T47D (cell line): ENCODE results near the gene LTBP3.

ENCODE experiments used
- DNase-seq, 2 experiments: peaks; one replicate each; pipeline versions ENCODE4 v3.0.0 to v3.0.0-alpha.2; 2011 to 2012; ENCODE audit warnings: low read depth in 1 of 2, low spot score in 1 of 2
- JUND ChIP-seq: IDR thresholded peaks from 2 replicates; pipeline ENCODE4 v1.6.1; 2012; ENCODE audit warnings: low read depth
- in situ Hi-C: cut with HindIII; loops from 2 replicates; pipeline ENCODE4 v1.10.0; 2016; ENCODE audit warnings: low sequenced_read_pairs, low pct_unique_long_range_greater_than_20kb

Gene LTBP3

GRCh38 chr11:65580756-65581155 lies 22.6 kb upstream of the LTBP3 start:
- TF ChIP-seq JUND, result no peak
- in situ Hi-C loops, result no loop called here
- DNase-seq, result no peak

DNA sequence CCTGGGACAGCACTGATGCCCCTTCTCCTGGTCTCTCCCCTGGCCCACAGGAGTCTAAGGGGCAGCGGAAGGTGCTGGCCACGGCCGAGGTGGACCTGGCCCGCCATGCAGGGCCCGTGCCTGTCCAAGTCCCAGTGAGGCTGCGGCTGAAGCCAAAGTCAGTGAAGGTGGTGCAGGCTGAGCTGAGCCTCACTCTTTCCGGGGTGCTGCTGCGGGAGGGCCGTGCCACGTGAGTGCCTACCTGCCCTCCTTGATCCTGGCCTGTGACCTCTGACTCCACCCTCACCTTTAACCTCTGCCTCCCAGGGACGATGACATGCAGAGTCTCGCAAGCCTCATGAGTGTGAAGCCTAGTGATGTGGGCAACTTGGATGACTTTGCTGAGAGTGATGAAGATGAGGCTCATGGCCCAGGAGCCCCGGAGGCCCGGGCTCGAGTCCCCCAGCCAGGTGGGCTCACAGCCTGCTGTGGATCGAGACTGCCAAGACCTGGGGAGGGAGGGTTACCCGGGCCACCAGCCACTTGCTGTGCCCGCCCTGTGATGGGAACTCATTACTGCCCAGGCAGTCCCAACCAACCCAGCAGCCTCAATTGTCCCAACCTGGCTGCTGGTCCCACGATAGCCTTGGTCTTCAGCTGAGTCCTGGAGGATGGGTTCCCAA lies 22.0 kb upstream of the LTBP3 start:
- in situ Hi-C loops, result no loop called here
- no peak for TF ChIP-seq JUND
- no peak for DNase-seq

GRCh38 chr11:65579291-65579690 lies 21.1 kb upstream of the LTBP3 start:
- in situ Hi-C loops, result no loop called here
- TF ChIP-seq JUND, result no peak
- DNase-seq, result no peak

DNA sequence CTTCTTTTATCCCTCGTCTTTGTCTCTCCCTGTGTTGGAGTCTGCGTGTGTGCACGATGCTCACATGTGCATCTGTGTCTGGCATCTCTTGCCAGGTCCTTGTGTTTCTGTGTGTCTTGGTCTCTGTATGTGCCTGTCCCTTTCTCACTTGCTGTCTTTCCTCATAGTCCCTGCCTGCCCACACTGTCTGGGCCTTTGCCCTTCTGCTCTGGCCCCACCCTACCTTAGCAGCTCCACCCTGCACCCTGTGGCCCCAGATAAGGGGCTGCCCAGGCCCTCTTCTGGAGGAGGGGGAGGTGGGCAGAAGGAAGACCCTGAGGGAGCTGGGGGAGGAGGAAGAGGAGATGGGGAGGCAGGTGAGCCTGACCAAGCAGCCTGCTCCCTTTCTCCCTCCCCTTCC lies 20.5 kb upstream of the LTBP3 start:
- DNase-seq, result no peak
- no peak for TF ChIP-seq JUND
- in situ Hi-C loops, result no loop called here

GRCh38 chr11:65578134-65578533 lies 20.0 kb upstream of the LTBP3 start:
- in situ Hi-C loops, result no loop called here
- DNase-seq, result no peak
- TF ChIP-seq JUND, result no peak

GRCh38 chr11:65577756-65578109 lies 19.6 kb upstream of the LTBP3 start:
- no peak for DNase-seq
- in situ Hi-C loops, result no loop called here
- no peak for TF ChIP-seq JUND

DNA sequence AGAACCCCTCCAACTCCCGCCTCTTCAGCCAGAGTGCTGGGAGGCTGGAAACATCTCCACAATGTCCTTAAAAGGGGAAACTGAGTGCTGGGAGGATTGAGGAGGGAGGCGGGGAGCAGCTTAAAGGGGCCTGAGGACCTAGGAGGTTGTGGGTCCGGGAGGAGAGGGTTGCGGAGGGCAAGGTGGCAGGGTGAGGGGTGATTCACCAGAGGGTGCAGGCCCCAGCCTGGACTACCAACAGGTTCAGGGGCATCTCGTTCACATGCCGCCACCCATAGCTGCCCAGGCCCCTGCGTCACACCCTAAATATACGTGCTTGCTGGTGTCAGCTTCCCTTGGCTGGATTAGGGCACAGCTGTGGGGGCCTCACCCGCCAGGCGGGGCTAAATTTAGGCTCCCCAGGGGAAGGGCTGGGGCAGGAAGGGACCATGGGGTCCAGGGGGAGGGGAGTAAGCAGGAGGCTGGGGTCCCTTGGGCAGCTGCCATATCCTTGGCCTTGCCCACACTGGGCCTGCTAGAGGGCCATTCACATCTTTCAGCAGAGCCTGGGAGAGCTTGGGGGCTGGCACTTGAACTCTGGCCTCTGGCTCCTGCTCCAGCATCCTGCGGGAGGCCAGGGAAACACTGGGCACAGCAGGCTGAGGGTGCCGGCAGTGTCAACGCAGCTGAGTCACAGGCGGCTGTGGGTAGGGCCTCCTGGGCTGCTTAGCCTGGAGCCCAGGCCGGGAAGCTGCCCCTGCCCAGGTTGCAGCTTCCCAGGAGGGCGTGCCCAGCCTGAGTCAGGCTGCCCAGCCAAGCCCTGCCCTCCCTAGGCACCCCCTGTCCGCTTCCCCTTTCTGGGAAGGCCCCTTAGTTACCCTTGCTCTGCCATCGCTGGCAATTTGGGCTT lies 19.0 kb upstream of the LTBP3 start:
- TF ChIP-seq JUND, result no peak
- in situ Hi-C loops, result no loop called here
- DNase-seq, result no peak

GRCh38 chr11:65576232-65576866 lies 18.2 kb upstream of the LTBP3 start:
- no peak for DNase-seq
- no peak for TF ChIP-seq JUND
- in situ Hi-C loops, result no loop called here

GRCh38 chr11:65575568-65576231 lies 17.5 kb upstream of the LTBP3 start, which contains the start of gene EHBP1L1:
EHBP1L1 (plus strand) TSS chr11:65576053; CDS start chr11:65576303, 250 bp downstream.
- in situ Hi-C loops, result no loop called here
- DNase-seq, result peak; percentile 88 to 97
- no peak for TF ChIP-seq JUND

DNA sequence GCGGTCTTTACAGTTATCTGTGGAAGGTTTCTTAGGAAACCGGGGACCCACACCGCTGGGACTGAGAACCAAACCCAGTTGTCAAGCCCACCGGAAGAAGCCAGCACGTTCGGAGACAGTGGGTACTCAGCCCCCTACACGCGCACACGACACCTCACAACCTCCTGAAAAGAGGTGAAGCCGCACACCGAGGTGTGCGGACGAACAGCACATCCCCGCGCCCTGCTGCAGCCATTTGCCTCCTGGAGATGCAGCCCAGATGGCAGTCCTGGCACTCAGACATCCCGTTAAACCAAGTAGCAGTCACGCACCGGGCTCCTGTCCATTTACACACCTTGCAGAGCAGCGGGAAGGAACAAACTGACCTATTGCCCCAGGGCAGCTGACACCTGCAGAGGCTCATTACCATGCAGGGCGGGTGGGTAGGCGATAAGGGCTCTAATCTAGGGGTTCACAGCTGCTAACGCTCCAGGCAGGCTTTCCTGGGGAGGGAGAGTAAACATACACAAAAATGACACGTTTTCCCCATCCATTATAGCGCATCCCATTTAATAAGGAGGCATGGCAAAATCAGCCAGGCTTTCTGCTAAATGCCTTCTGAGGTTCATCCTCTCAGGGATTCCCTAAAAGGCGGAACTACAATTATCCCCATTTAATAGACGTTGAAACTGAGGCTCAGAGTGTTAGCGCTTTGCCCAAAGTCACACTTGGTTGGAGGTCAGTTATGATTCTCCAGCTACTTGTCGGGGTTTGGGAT lies 16.8 kb upstream of the LTBP3 start:
- no peak for TF ChIP-seq JUND
- in situ Hi-C loops, result no loop called here
- DNase-seq, result peak in 1 of 2 experiments; percentile 83

- peak; percentile 94 to 98 for DNase-seq
- TF ChIP-seq JUND, result no peak
- in situ Hi-C loops, result no loop called here
Measured at GRCh38 chr11:65574109-65574810, 16.1 kb upstream of the LTBP3 start.
